KOPT-K1 (cell line): ENCODE data around the gene SNRPA.

Source experiments
- H3K27ac ChIP-seq: fragments of 200-600 bp; sonication (generic); 2 replicates; pipeline ENCODE4 v1.5.1; 2016; ENCODE audit warnings: antibody characterized with exemption, mild to moderate bottlenecking, low read depth, low read length; ENCODE audit not compliant: poor library complexity, severe bottlenecking
- H3K36me3 ChIP-seq: fragments of 200-600 bp; sonication (generic); 2 replicates; pipeline ENCODE4 v1.5.1; 2017; ENCODE audit warnings: antibody characterized with exemption, mild to moderate bottlenecking, low read length, moderate library complexity; ENCODE audit not compliant: insufficient read depth
- H3K9me3 ChIP-seq: fragments of 200-600 bp; sonication (generic); 2 replicates; pipeline ENCODE4 v1.5.1; 2017; ENCODE audit warnings: antibody characterized with exemption, low read length, mild to moderate bottlenecking; ENCODE audit not compliant: insufficient read depth, poor library complexity, severe bottlenecking

The SNRPA gene

DNA sequence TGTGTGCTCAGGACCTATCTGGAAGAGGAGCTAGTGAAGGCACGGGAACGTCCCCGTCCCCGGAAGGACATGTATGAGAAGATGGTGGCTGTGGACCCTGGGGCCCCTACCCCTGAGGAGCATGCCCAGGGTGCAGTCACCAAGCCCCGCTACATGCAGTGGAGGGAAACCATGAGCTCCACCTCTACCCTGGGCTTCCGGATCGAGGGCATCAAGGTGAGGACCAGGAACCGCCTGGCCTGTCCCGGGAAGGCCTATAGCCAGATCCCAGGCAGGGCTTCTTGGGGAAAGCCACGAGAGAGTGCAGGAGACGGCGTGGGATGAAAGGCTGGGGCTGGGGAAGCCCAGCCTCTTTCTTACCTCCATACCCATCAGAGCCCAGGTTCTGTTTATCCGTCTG is 17.9 kb upstream of the SNRPA start:
- Histone ChIP-seq H3K27ac (no peak overlapping the region), H3K9me3 (no peaks in the 10 kb centered on the region), H3K36me3 (peaks cover 62% of the 10 kb centered on the region)

DNA sequence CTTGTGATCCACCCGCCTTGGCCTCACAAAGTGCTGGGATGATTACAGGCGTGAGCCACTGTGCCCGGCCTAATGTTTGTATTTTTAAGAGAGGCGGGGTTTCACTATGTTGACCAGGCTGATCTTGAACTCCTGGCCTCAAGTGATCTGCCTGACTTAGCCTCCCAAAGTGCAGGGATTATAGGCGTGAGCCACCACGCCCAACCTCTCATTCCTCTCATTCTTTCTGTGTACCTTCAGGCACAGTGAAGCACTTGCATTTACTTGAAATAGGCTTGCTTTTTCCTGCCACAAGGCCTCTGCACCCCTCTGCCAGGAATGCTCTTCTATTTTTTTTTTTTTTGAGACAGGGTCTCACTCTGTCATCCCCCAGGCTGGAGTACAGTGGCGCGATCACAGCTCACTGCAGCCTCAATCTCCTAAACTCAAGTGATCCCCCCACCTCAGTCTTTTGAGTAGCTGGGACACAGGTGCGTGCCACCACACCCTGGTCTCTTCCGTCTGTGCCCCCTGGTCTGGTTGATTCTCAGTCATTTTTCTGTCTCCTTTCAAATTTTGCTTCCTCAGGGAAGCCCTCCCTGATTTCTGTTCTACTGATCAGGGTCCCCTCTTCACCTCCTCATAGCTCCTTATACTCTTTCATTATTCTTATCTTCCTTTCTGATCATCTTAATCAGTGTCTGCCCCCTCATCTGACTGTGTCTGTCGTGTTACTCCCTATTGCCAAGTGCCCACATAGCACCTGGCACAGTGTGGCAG is 15.8 kb upstream of the SNRPA start:
- Histone ChIP-seq H3K27ac (no peak overlapping the region), H3K9me3 (no peaks in the 10 kb centered on the region), H3K36me3 (peaks cover 57% of the 10 kb centered on the region)

DNA sequence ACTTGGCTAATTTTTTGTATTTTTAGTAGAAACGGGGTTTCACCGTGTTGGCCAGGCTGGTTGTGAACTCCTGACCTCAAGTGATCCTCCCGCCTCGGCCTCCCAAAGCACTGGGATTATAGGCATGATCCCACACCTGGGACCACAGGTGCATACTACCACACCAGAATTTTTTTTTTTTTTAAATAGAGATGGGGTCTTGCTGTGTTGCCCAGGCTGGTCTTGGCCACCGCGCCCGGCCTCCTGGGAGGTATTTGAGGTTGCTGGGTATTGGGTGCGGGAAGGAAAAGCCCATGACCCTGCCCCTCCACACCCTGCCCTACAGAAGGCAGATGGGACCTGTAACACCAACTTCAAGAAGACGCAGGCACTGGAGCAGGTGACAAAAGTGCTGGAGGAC is 14.3 kb upstream of the SNRPA start:
- H3K27ac ChIP-seq, result no peak overlapping the region
- peaks cover 55% of the 10 kb centered on the region for H3K36me3 ChIP-seq
- no peaks in the 10 kb centered on the region for H3K9me3 ChIP-seq

DNA sequence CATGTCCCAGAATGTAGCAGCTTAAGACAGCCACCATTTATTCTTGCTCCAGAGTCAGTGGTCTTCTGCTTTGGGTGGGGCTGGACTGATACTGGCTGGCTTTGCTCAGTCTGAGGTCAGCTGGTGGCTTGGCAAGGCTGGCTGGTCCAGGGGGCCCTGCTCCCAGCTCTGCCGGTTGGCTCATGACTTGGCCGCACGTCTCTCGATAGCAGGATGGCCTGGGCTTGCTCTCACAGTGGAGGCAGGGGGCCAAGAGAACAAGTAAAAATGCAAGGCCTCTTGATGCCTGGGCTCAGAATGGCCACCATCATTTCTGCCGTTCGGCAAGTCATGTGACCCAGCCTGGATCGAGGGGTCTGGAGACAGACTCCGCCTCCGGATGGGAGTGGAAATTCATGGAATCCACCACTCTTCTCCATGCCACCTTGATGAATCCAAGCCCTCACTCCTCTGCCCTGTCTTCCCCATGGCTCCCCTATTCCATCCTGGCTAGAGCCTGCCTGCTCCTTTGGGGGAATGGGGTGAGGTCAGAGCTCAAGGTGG is 13.8 kb upstream of the SNRPA start:
- H3K9me3 ChIP-seq, result no peaks in the 10 kb centered on the region
- H3K36me3 ChIP-seq, result peaks cover 57% of the 10 kb centered on the region
- no peak overlapping the region for H3K27ac ChIP-seq

DNA sequence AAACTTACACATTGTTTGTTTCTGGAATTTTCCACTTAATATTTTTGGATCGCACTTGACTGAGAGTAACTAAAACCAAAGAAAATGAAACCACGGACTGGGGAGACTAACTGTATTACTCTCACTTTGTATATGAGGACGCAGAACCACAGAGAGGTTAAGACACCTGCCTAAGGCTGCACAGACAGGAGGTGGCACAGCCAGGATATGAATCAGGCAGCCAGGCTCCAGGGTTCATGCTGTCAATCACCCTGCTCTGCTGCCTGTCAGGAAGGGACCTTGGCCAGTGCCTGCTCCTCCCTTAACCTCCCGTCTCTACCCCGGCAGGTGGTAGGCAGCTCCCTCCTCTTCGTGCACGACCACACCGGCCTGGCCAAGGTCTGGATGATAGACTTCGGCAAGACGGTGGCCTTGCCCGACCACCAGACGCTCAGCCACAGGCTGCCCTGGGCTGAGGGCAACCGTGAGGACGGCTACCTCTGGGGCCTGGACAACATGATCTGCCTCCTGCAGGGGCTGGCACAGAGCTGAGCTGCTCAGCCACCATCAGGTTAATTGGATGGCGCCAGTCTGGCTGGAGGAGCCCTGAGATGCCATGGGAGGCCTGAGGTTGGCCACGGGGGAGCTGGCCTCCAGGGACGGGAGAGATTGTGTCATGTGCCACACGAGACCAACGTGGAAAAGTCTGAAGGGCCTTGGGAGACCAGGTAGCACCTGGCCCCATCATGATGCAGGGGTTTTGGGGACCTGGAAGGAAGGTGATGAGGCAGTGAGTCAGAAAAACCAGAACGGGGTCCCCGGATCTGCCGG is 11.8 kb upstream of the SNRPA start:
- H3K9me3 ChIP-seq, result no peaks in the 10 kb centered on the region
- H3K36me3 ChIP-seq, result peaks cover 47% of the 10 kb centered on the region; the same call in 1 of the 2 replicates
- no peak overlapping the region for H3K27ac ChIP-seq

DNA sequence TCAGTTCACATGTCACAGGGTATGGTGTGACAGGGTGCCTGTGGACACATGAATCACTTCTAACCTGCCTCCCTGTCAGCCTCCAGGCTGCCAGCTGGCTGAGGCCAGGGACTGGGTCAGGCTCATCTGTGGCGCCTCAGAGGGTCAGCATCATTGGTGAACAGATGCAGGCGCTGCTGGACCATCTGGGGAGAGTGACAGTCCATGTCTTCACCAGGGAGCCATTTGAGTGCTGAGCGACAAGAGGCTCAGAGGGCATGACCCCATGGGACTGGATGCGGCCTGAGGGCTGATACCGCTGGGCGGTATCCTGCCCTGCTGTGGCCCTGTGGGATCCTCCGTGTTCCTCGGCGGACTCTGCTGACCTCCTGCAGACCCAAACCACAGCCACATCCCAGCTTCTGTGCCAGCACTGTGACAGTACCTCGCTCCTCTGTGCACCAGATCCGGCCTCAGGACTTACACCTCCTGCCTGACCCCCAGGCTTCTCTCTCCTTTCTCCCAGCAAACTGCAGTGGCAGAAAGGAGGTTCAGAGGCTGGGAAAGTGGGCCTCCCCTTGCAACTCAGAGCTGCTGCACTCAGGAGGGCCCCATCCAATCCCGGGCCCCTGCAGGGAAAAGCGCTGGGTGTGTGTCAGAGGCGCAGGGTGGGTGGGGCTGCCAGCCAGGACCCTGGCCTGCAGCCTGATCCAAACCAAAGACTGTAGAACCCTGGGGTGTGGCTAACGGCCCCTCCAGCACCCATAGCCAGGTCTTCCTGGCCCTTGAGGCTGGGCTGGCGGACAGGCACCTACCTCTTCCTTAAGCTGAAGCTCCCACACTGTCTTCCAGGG is 10.9 kb upstream of the SNRPA start:
- no peak overlapping the region for H3K27ac ChIP-seq
- H3K36me3 ChIP-seq, result peaks cover 41% of the 10 kb centered on the region; the same call in 1 of the 2 replicates
- H3K9me3 ChIP-seq, result no peaks in the 10 kb centered on the region

DNA sequence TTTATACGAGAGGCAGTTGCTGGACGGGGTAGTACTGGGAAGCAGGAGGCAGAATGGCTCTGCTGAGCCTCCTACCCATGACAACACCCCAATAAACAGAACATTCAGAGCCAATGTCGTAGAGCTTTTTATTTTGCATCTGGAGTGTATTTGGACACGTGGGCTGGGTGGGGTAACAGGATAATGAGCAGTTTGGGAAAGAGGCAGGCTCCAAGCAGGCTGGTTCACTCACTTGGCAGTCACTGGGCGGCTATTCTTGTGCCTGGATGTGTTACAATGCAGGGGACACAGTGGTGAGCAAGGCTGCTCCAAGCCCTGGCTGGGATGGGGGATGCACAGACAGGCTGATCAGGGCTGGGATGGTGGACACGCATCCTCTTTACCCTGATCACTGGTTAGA is 10.3 kb upstream of the SNRPA start:
- Histone ChIP-seq H3K36me3 (peaks cover 34% of the 10 kb centered on the region; the same call in 1 of the 2 replicates), H3K9me3 (no peaks in the 10 kb centered on the region), H3K27ac (no peak overlapping the region)

DNA sequence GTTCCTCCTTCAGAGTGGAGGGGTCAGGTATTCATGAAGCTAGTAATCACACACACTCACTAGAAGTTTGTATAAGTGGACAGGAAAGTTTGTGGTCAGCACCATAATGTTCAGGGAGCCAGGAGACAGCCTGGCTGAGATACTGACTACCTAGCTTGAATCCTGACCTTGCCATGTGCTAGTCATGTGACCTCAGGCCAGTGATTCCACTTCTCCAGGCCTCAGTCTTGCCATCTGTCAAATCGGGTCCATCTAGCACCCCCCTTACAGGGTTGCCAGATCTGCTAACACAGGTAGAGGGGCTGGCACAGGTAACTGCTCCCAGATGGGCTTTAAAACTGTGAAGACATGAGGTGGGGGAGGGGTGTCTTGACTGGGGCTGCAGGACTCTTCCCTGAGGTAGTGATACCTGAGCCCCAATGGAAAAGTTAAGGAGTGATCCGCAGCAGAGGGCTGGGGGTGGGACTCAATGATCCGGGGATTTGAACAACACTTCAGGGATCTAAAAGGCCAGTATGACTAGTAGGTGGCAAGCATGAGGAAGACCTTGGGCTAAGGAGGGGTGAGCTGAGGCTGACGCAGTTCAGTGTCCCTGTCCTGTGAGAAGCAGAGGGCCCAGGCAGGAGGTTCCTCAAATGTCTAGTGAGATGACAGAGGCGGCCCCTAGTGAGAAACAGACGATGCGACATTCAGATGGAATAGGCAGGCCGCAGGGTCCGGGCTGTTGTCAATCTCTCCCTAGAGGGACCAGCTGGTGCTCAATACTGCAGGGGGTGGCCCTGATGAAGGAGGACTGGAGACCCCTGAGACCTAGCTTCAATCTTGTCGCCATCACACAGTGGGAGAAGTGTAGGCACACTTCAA is 9.2 kb upstream of the SNRPA start:
- no peak overlapping the region for H3K27ac ChIP-seq
- H3K9me3 ChIP-seq, result no peaks in the 10 kb centered on the region
- peaks cover 27% of the 10 kb centered on the region; the same call in 1 of the 2 replicates for H3K36me3 ChIP-seq

DNA sequence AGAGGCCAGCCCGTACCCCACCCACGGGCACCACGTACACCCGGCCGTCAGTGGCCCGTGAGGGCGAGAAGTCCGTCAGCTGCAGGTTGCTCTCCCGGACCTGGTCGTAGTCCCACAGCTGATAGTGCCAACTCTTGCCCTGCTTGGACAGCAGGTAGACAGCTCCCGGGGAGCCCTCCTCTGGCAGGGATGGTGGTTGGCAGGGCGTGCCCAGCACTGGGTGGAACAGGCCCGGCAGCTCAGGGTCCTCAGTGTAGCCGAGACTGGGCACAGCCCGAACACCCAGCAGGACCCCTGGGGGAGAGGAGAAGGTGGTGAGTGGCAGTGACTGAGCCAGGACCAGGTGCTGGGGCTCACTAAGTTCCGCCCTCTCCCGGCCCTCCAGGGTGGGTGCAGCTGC is 8.5 kb upstream of the SNRPA start:
- Histone ChIP-seq H3K27ac (no peak overlapping the region), H3K36me3 (peaks cover 20% of the 10 kb centered on the region; the same call in 1 of the 2 replicates)

DNA sequence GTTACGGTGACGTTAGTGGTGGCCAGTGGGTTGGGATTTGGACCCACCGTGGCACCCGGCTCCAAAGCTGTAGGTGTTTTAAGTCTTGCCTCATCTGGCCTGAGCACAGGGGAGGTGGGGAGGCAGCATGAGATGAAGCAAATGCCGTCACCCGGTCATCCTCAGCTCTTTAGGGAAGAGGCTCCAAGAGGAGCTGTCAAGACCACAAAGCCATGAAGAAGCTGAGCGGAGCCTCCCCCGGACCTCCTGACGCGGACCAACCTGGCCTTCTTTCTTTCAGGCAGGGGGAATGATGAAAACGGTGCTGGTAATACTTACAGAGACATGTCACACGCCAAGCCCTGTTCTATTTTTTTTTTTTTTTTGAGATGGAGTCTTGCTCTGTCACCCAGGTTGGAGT is 8.1 kb upstream of the SNRPA start:
- peaks cover 18% of the 10 kb centered on the region; the same call in 1 of the 2 replicates for H3K36me3 ChIP-seq
- H3K27ac ChIP-seq, result no peak overlapping the region
- H3K9me3 ChIP-seq, result no peaks in the 10 kb centered on the region

More for the DNA sequence above, 8.5 kb upstream of the SNRPA start:
- no peaks in the 10 kb centered on the region for H3K9me3 ChIP-seq

DNA sequence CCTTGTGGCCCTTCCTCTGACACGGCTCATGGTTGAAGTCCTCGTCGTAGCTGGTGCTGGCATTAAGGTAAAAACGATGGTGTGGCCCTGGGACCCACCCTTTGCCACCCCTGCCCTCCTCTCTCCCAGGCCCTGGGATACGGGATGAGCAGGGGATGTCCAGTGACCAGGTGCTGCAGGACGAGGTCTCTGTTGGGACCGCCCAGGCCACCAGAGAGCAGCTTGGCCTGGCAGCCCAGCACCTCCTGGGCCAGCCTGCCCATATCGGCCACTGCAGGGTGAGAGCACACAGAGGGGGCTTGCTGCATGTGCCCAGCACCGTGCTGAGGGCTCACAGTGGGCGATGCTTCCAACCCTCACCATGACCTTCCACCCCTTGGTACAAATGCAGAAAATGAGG is 7.1 kb upstream of the SNRPA start:
- Histone ChIP-seq H3K36me3 (peaks cover 18% of the 10 kb centered on the region; the same call in 1 of the 2 replicates), H3K27ac (no peak overlapping the region), H3K9me3 (no peaks in the 10 kb centered on the region)

DNA sequence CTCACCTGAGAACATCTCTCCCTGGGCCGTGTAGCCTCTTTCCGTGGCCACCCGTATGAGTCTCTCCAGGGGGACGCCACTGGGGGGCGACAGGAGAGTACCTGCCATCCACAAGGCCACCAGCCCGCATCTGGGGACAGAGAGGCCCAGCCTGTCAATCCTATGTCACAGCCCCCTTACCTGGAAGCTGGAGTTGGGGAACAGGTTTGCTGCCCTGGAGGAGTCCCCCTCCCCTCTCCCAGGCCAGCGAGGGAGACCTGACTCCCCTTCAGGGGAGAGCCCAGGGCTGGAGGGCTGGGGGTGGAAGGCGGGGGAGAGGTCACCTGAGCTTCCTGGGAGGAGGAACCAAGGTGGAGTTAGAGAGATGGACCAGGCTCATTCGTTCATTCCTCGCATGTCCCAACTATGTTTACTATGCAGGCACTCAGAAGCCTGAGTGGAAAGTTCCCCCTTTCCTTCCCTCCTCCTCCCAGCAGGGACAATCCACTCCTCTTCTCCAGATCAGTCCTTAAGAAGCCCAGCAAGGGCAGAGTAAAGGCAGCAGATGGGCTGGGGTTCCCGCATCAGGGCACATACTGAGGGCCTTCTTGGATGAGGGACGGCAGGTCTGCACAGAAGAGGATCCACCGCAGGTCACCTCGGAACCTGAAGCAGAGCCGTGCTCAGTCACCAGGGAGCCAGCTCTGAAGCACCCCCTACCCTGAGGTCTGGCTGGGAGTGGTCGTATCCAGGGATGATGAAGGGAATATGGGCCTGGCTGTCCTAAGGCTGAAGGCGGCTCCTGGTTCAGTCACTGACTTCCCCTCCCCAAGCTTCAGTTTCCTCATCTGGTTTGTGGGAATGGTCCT is 6.2 kb upstream of the SNRPA start:
- H3K36me3 ChIP-seq, result peaks cover 18% of the 10 kb centered on the region; the same call in 1 of the 2 replicates
- no peak overlapping the region for H3K27ac ChIP-seq

DNA sequence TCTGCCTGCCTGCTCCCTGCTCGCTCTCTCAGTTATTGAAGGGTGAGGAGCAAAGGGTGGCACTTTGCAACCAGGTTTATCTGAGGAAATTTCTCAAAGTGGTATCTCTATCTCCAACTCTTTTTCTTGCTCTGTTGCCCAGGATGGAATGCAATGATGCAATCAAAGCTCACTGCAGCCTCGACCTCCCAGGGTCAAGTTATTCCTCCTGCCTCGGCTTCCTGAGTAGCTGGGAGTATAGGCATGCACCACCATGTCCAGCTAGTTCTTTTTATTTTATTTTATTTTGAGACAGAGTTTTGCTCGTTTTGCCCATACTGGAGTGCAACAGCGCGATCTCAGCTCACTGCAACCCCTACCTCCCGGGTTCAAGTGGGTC is 5.6 kb upstream of the SNRPA start:
- Histone ChIP-seq H3K36me3 (peaks cover 18% of the 10 kb centered on the region; the same call in 1 of the 2 replicates), H3K27ac (no peak overlapping the region)

More for the DNA sequence above, 6.2 kb upstream of the SNRPA start:
- no peaks in the 10 kb centered on the region for H3K9me3 ChIP-seq

More for the DNA sequence above, 5.6 kb upstream of the SNRPA start:
- H3K9me3 ChIP-seq, result no peaks in the 10 kb centered on the region
